Common myeloid progenitor, CD34-positive (primary cell): Measurements from ENCODE around the gene TIMMDC1.
"Not testable (repeated sequence)": the region's sequence is repeated elsewhere in the genome, so short reads cannot be mapped to it uniquely, and the experiment has no call there.

Experiments
- CTCF ChIA-PET: fragments of 350-600 bp; sonication (Branson Sonifier 250); formaldehyde crosslinking; loops from one replicate; lab custom pipeline; 2021; ENCODE audit warnings: antibody characterized with exemption; lab: Charles Lee
- POLR2A ChIA-PET: fragments of 350-600 bp; sonication (Branson Sonifier 250); formaldehyde crosslinking; loops from one replicate; lab custom pipeline; 2021; ENCODE audit warnings: antibody characterized with exemption; lab: Charles Lee
- DNase-seq, 3 donors: peaks; one replicate each; pipeline versions ENCODE4 v3.0.0 to v3.0.0-alpha.2; 2013
- H3K27ac ChIP-seq, 2 experiments: 1 replicate in 1 of 2; 2 replicates in 1 of 2; pipeline ENCODE4 v1.7.0; 2013; ENCODE audit warnings: inconsistent platforms in 2 of 2, low read length in 2 of 2, mild to moderate bottlenecking in 2 of 2, low read depth in 1 of 2, moderate library complexity in 1 of 2; ENCODE audit not compliant: severe bottlenecking in 2 of 2, insufficient read depth in 1 of 2, poor library complexity in 1 of 2
- H3K27me3 ChIP-seq, 5 experiments: replicated peaks in 2 of 5; 1 replicate in 3 of 5; 2 replicates in 2 of 5; pipeline versions ENCODE4 v1.6.1 to v1.7.0; 2013; ENCODE audit warnings: low read length in 4 of 5, mild to moderate bottlenecking in 2 of 5, moderate library complexity in 2 of 5, inconsistent platforms in 1 of 5; ENCODE audit not compliant: insufficient read depth in 5 of 5, control insufficient read depth in 4 of 5
- H3K36me3 ChIP-seq, 4 experiments: 1 replicate in 2 of 4; 2 replicates in 2 of 4; pipeline versions ENCODE4 v1.6.1 to v1.7.0; 2013; ENCODE audit warnings: low read length in 3 of 4, control low read depth in 1 of 4, mild to moderate bottlenecking in 1 of 4; ENCODE audit not compliant: control insufficient read depth in 4 of 4, insufficient read depth in 4 of 4
- H3K4me1 ChIP-seq, 4 experiments: 1 replicate in 3 of 4; 2 replicates in 1 of 4; pipeline versions ENCODE4 v1.6.1 to v1.7.1; 2013; ENCODE audit warnings: low read length in 3 of 4, mild to moderate bottlenecking in 3 of 4, control low read depth in 1 of 4, inconsistent platforms in 1 of 4, moderate library complexity in 1 of 4; ENCODE audit not compliant: control insufficient read depth in 4 of 4, insufficient read depth in 4 of 4; ENCODE audit errors: control extremely low read depth in 1 of 4
- H3K4me3 ChIP-seq, 7 experiments: 1 replicate in 4 of 7; 2 replicates in 3 of 7; pipeline versions ENCODE4 v1.5.1 to v1.7.0; 2013; ENCODE audit warnings: mild to moderate bottlenecking in 7 of 7, low read length in 6 of 7, moderate library complexity in 6 of 7, inconsistent platforms in 2 of 7, low read depth in 2 of 7, control low read depth in 1 of 7; ENCODE audit not compliant: insufficient read depth in 4 of 7, control insufficient read depth in 1 of 7; ENCODE audit errors: extremely low read depth in 1 of 7
- H3K9me3 ChIP-seq, 5 experiments: 1 replicate in 4 of 5; 2 replicates in 1 of 5; pipeline versions ENCODE4 v1.6.1 to v1.7.1; 2013; ENCODE audit warnings: low read length in 4 of 5, mild to moderate bottlenecking in 2 of 5, inconsistent platforms in 1 of 5, low read depth in 1 of 5, moderate library complexity in 1 of 5; ENCODE audit not compliant: control insufficient read depth in 4 of 5, insufficient read depth in 2 of 5; ENCODE audit errors: control extremely low read depth in 1 of 5
- WGBS: methylation state at CpG from one replicate; pipeline ENCODE4 v1.1.5; 2013; ENCODE audit not compliant: insufficient coverage; 5-methylcytosine and 5-hydroxymethylcytosine counted together

TIMMDC1 gene

GRCh38 chr3:119558626-119559317, 60.4 kb downstream of the TIMMDC1 start:
- no peak for DNase-seq
- H3K27me3 ChIP-seq: no peaks in the 10 kb centered on the region
- WGBS: 100% methylated on average over 4 of the region's 9 CpGs
- H3K9me3 ChIP-seq: no peaks in the 10 kb centered on the region
- no peak overlapping the region for H3K4me3 ChIP-seq
- no peaks in the 10 kb centered on the region for H3K36me3 ChIP-seq
- ChIA-PET POLR2A (no interaction called here), CTCF (interaction anchor here (0.6 to 2.0 kb wide), 5 partner anchors 13 to 217 kb away, joined by 3 to 11 read pairs (median 4); partner anchors contain the start of gene PLA1A)
- peak overlapping the region in 1 of 2 experiments; percentile 16 for H3K27ac ChIP-seq
- peaks cover 0 to 36% (median 29%) of the 10 kb centered on the region in 4 experiments for H3K4me1 ChIP-seq

- POLR2A ChIA-PET: no interaction called here
- H3K4me3 ChIP-seq: peak within 1 kb of the TSS in 1 of 7 experiments; percentile 31
Measured at GRCh38 chr3:119559441-119559963, 61.2 kb downstream of the TIMMDC1 start, which contains the start of gene CD80. Gene CD80, minus strand, starts transcription at chr3:119559614. Its CDS starts 1,886 bp downstream, at chr3:119557728.

DNA sequence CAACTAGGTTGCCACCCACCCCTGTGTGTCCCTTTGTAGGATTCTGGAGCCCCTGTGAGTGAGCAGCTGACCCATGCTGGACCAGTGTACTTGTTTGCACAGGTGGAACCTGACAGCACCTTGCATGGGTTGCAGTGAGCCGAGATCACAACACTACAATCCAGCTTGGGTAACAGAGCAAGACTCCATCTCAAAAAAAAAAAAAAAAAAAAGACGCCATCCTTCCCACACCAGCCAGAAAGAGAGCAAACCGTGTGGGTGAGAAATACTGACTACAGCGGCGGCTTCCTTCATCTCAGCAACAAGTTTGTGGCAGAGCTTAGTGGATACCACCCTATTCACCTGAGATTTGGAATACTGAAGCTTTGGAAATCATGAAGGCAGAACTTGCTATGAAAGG, 61.8 kb downstream of the TIMMDC1 start:
- no peaks in the 10 kb centered on the region for H3K9me3 ChIP-seq
- no peak for DNase-seq
- WGBS: 82% methylated on average over 3 of the region's 5 CpGs
- no peak overlapping the region for H3K27ac ChIP-seq
- no peaks in the 10 kb centered on the region for H3K36me3 ChIP-seq
- H3K4me1 ChIP-seq: peaks cover 0 to 25% (median 20%) of the 10 kb centered on the region in 4 experiments
- ChIA-PET CTCF (interaction anchor here (0.8 to 2.0 kb wide), 9 partner anchors 10 to 121 kb away, joined by 3 to 11 read pairs (median 3); no protein-coding TSS in a partner anchor), POLR2A (no interaction called here)
- H3K27me3 ChIP-seq: no peaks in the 10 kb centered on the region
- H3K4me3 ChIP-seq: no peak overlapping the region

More at GRCh38 chr3:119559441-119559963, 61.2 kb downstream of the TIMMDC1 start, which contains the start of gene CD80:
- DNase-seq: peak; percentile 80 to 91 (median 90)
- Histone ChIP-seq H3K9me3 (no peaks in the 10 kb centered on the region), H3K36me3 (no peaks in the 10 kb centered on the region), H3K4me1 (peaks cover 0 to 32% (median 26%) of the 10 kb centered on the region in 4 experiments), H3K27ac (peak within 1 kb of the TSS in 1 of 2 experiments; percentile 16), H3K27me3 (no peaks in the 10 kb centered on the region)
- WGBS: 40% methylated on average over 1 of the region's 7 CpGs
- CTCF ChIA-PET: interaction anchor here (0.8 to 2.0 kb wide), 11 partner anchors 9 to 121 kb away, joined by 3 to 11 read pairs (median 3); partner anchors contain the start of gene PLA1A

- DNase-seq: peak; percentile 35 to 87 (median 85)
- no peaks in the 10 kb centered on the region for H3K27me3 ChIP-seq
- ChIA-PET POLR2A (no interaction called here), CTCF (no interaction called here)
- no peaks in the 10 kb centered on the region for H3K9me3 ChIP-seq
- H3K27ac ChIP-seq: peak overlapping the region in 1 of 2 experiments; percentile 27
- 76% methylated on average over 3 of the region's 6 CpGs for WGBS
- no peak overlapping the region for H3K4me3 ChIP-seq
- peaks cover 0 to 16% (median 13%) of the 10 kb centered on the region in 4 experiments for H3K4me1 ChIP-seq
- no peaks in the 10 kb centered on the region for H3K36me3 ChIP-seq
Measured at GRCh38 chr3:119562307-119562961, 64.1 kb downstream of the TIMMDC1 start.

DNA sequence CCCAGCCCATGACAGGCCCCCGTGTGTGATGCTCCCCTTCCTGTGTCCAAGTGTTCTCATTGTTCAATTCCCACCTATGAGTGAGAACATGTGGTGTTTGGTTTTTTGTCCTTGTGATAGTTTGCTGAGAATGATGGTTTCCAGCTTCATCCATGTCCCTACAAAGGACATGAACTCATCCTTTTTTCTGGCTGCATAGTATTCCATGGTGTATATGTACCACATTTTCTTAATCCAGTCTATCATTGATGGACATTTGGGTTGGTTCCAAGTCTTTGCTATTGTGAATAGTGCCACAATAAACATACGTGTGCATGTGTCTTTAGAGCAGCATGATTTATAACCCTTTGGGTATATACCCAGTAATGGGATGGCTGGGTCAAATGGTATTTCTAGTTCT, 65.0 kb downstream of the TIMMDC1 start:
- DNase-seq, H3K4me3 ChIP-seq, CTCF ChIA-PET, H3K27ac ChIP-seq, H3K27me3 ChIP-seq, H3K9me3 ChIP-seq, H3K36me3 ChIP-seq: not testable (repeated sequence)
- POLR2A ChIA-PET: interaction anchor here (0.6 kb wide), 1 partner anchor 16 kb away, joined by 3 read pairs; no protein-coding TSS in a partner anchor
- no CpG with 5 or more reads among the region's 2 CpGs for WGBS
- peaks cover 0 to 15% (median 11%) of the 10 kb centered on the region in 4 experiments for H3K4me1 ChIP-seq

DNA sequence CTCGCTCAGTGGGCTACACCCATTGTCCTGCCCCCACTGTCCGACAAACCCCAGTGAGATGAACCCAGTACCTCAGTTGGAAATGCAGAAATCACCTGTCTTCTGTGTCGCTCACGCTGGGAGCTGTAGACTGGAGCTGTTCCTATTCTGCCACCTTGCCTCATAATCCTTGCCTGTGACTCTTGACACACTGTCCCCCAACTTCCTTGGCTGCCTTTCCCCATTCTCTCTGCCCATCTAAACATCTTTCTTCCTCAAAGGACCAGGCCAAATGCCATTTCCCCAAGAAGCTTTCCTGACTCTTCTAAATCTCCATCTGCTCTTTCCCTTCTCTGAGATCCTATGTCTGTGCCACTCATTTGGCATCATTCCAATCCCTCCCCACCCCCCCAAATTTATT, 70.8 kb downstream of the TIMMDC1 start:
- no peak for DNase-seq
- H3K9me3 ChIP-seq: no peaks in the 10 kb centered on the region
- ChIA-PET CTCF (interaction anchor here (1.0 to 1.9 kb wide), 2 partner anchors 16 to 65 kb away, joined by 3 to 4 read pairs; no protein-coding TSS in a partner anchor), POLR2A (no interaction called here)
- 94% methylated on average over 4 of the region's 4 CpGs for WGBS
- no peak overlapping the region for H3K4me3 ChIP-seq
- H3K4me1 ChIP-seq: peaks cover 0 to 6% (median 4%) of the 10 kb centered on the region in 4 experiments
- no peaks in the 10 kb centered on the region for H3K27me3 ChIP-seq
- H3K36me3 ChIP-seq: no peaks in the 10 kb centered on the region
- H3K27ac ChIP-seq: no peak overlapping the region
